Posterior vena cava (tissue), 2 donors: ENCODE results near the gene NCAPD2. TPM values are rescaled to one million over a fixed set of nuclear protein-coding genes. Genes with fewer than 3 reads are reported as not detected.

ENCODE experiments used
- DNase-seq: peaks from one replicate; pipeline ENCODE4 v3.0.0-alpha.2; 2020; ENCODE audit warnings: low spot score
- intact Hi-C, 2 donors: fragments of 100-400 bp; cut with DNase I; formaldehyde crosslinking; loops; one replicate each; pipeline versions ENCODE4 v1.14.1 to v1.14.2; 2022 to 2023
- total RNA-seq, 2 donors: library from RNA; stranded (reverse); fragmentation: NEBNext Ultra II Directional; extraction: Animal tissue kit (Norgen Biotek cat#: 25700); gene quantifications; one replicate each; pipeline ENCODE4 v1.2.1, GENCODE V29; 2021
- donor health status: DM: yes; HTN: yes; CAD: no.
- donor health status: DM: yes; HTN: yes; CAD: no.

Gene NCAPD2
- total RNA-seq, 2 donors from 2014 or later: 14.4 to 16.3 TPM

GRCh38 chr12:6538420-6539313, 44.8 kb downstream of the NCAPD2 start:
- DNase-seq: no peak
- intact Hi-C loops: loop anchor here (5.0 to 10.0 kb wide), 3 partner anchors 111 to 334 kb away; partner anchors contain the start of gene CD9 (in 1 of the 2)

GRCh38 chr12:6539314-6539682, 45.4 kb downstream of the NCAPD2 start:
- intact Hi-C loops: loop anchor here (5.0 to 10.0 kb wide), 3 partner anchors 112 to 334 kb away; partner anchors contain the start of gene CD9 (in 1 of the 2)
- no peak for DNase-seq

- DNase-seq: peak; percentile 78
- intact Hi-C loops: loop anchor here (5.0 to 10.0 kb wide), 3 partner anchors 112 to 335 kb away; partner anchors contain the start of gene CD9 (in 1 of the 2)
Measured at GRCh38 chr12:6539707-6540134, 45.8 kb downstream of the NCAPD2 start.

GRCh38 chr12:6540181-6540877, 46.4 kb downstream of the NCAPD2 start:
- peak; percentile 98 for DNase-seq
- intact Hi-C loops: no loop called here

- DNase-seq: peak; percentile 85
- intact Hi-C loops: no loop called here
Measured at GRCh38 chr12:6541371-6542165, 47.7 kb downstream of the NCAPD2 start.

GRCh38 chr12:6542209-6543009, 48.5 kb downstream of the NCAPD2 start:
- DNase-seq: no peak
- intact Hi-C loops: no loop called here

GRCh38 chr12:6546016-6546415, 52.1 kb downstream of the NCAPD2 start:
- DNase-seq: no peak
- intact Hi-C loops: no loop called here

- no peak for DNase-seq
- intact Hi-C loops: no loop called here
Measured at GRCh38 chr12:6547566-6547965, 53.7 kb downstream of the NCAPD2 start.

GRCh38 chr12:6547987-6548386, 54.1 kb downstream of the NCAPD2 start:
- intact Hi-C loops: no loop called here

GRCh38 chr12:6548556-6548955, 54.7 kb downstream of the NCAPD2 start:
- intact Hi-C loops: no loop called here
- no peak for DNase-seq

More at GRCh38 chr12:6547987-6548386, 54.1 kb downstream of the NCAPD2 start:
- no peak for DNase-seq

GRCh38 chr12:6548966-6549683, 55.2 kb downstream of the NCAPD2 start:
- intact Hi-C loops: no loop called here
- DNase-seq: no peak

GRCh38 chr12:6549684-6550151, 55.8 kb downstream of the NCAPD2 start:
- no peak for DNase-seq
- intact Hi-C loops: no loop called here

GRCh38 chr12:6550294-6551062, 56.6 kb downstream of the NCAPD2 start:
- DNase-seq: peak; percentile 87
- intact Hi-C loops: no loop called here

GRCh38 chr12:6551063-6551461, 57.2 kb downstream of the NCAPD2 start:
- intact Hi-C loops: no loop called here
- DNase-seq: peak; percentile 95

- DNase-seq: peak; percentile 88
- intact Hi-C loops: no loop called here
Measured at GRCh38 chr12:6551496-6552139, 57.7 kb downstream of the NCAPD2 start.

- no peak for DNase-seq
- intact Hi-C loops: no loop called here
Measured at GRCh38 chr12:6552140-6552551, 58.2 kb downstream of the NCAPD2 start.
